Loucy (cell line): ENCODE data around the gene ZNF333.
"Not testable (repeated sequence)": the region's sequence is repeated elsewhere in the genome, so short reads cannot be mapped to it uniquely, and the experiment has no call there.

Experiments used
- H2AFZ ChIP-seq: fragments of 200-600 bp; sonication (generic); 2 replicates; pipeline ENCODE4 v1.6.0; 2016; ENCODE audit warnings: antibody characterized with exemption, mild to moderate bottlenecking, low read length, moderate library complexity
- H3F3A ChIP-seq: fragments of 200-600 bp; 2 replicates; pipeline ENCODE4 v1.6.0; 2016; ENCODE audit warnings: antibody characterized with exemption, low read depth, mild to moderate bottlenecking
- H3K27me3 ChIP-seq: fragments of 200-600 bp; sonication (generic); 2 replicates; pipeline ENCODE4 v1.6.1; 2014; ENCODE audit warnings: low read length, mild to moderate bottlenecking; ENCODE audit not compliant: insufficient read depth, poor library complexity, severe bottlenecking
- H3K36me3 ChIP-seq: fragments of 200-600 bp; sonication (generic); 2 replicates; pipeline ENCODE4 v1.6.1; 2016; ENCODE audit warnings: low read length; ENCODE audit not compliant: insufficient read depth
- H3K4me1 ChIP-seq: fragments of 200-600 bp; sonication (generic); 2 replicates; pipeline ENCODE4 v1.5.1; 2014; ENCODE audit warnings: low read length, mild to moderate bottlenecking; ENCODE audit not compliant: insufficient read depth, poor library complexity, severe bottlenecking
- H3K4me2 ChIP-seq: fragments of 200-600 bp; sonication (generic); 2 replicates; pipeline ENCODE4 v1.6.0; 2014; ENCODE audit warnings: antibody characterized with exemption, low read length, low read depth, mild to moderate bottlenecking; ENCODE audit not compliant: poor library complexity, severe bottlenecking
- H3K4me3 ChIP-seq: fragments of 200-600 bp; sonication (generic); 2 replicates; pipeline ENCODE4 v1.5.1; 2014; ENCODE audit warnings: low read length, mild to moderate bottlenecking, mixed read lengths; ENCODE audit not compliant: poor library complexity, severe bottlenecking
- H3K79me2 ChIP-seq: fragments of 200-600 bp; sonication (generic); 2 replicates; pipeline ENCODE4 v1.6.1; 2014; ENCODE audit warnings: low read length; ENCODE audit not compliant: insufficient read depth
- H3K9ac ChIP-seq: fragments of 200-600 bp; sonication (generic); 2 replicates; pipeline ENCODE4 v1.6.0; 2014; ENCODE audit warnings: mild to moderate bottlenecking, low read depth, low read length, moderate library complexity; ENCODE audit not compliant: poor library complexity, severe bottlenecking
- H3K9me2 ChIP-seq: fragments of 200-600 bp; sonication (generic); replicated peaks from 2 replicates; pipeline ENCODE4 v1.6.1; 2016; ENCODE audit warnings: low read depth, low read length, mixed read lengths
- H3K9me3 ChIP-seq: fragments of 200-600 bp; sonication (generic); 2 replicates; pipeline ENCODE4 v1.6.1; 2014; ENCODE audit warnings: mild to moderate bottlenecking, antibody characterized with exemption, low read length, low read depth; ENCODE audit not compliant: insufficient read depth
- H4K20me1 ChIP-seq: fragments of 200-600 bp; sonication (generic); 2 replicates; pipeline ENCODE4 v1.6.0; 2014; ENCODE audit warnings: antibody characterized with exemption, low read length, mild to moderate bottlenecking; ENCODE audit not compliant: insufficient read depth, poor library complexity, severe bottlenecking
- CTCF ChIP-seq: fragments of 200-600 bp; sonication (generic); conservative IDR thresholded peaks from 2 replicates; pipeline ENCODE4 v1.5.1; 2014; ENCODE audit warnings: mild to moderate bottlenecking, antibody characterized with exemption, low read length
- EZH2phosphoT487 ChIP-seq: fragments of 200-600 bp; IDR thresholded peaks from 2 replicates; pipeline ENCODE4 v1.6.1; 2018; ENCODE audit warnings: antibody characterized with exemption, mild to moderate bottlenecking, moderate library complexity, borderline replicate concordance

Gene ZNF333

GRCh38 chr19:14781713-14782536 lies 92.1 kb downstream of the ZNF333 start:
- not testable (repeated sequence) for H3K9me3 ChIP-seq, H3K4me1 ChIP-seq, H3K36me3 ChIP-seq, H3K27me3 ChIP-seq, H3F3A ChIP-seq, H2AFZ ChIP-seq, H3K9me2 ChIP-seq, H3K4me3 ChIP-seq, H3K4me2 ChIP-seq, H3K9ac ChIP-seq, H3K79me2 ChIP-seq, H4K20me1 ChIP-seq

GRCh38 chr19:14782626-14783409 lies 93.0 kb downstream of the ZNF333 start:
- no peaks in the 10 kb centered on the region for H3K36me3 ChIP-seq
- no peak overlapping the region for H2AFZ ChIP-seq
- H4K20me1 ChIP-seq: no peaks in the 10 kb centered on the region
- peaks cover 4% of the 10 kb centered on the region for H3K4me1 ChIP-seq
- no peaks in the 10 kb centered on the region for H3K9me2 ChIP-seq
- H3K4me2 ChIP-seq: no peak overlapping the region
- TF ChIP-seq EZH2phosphoT487 (no peak), CTCF (no peak)
- H3K27me3 ChIP-seq: no peaks in the 10 kb centered on the region
- H3K4me3 ChIP-seq: no peak overlapping the region
- H3K79me2 ChIP-seq: no peaks in the 10 kb centered on the region
- no peak overlapping the region for H3K9ac ChIP-seq
- H3F3A ChIP-seq: no peaks in the 10 kb centered on the region; the same call in 1 of the 2 replicates
- H3K9me3 ChIP-seq: no peaks in the 10 kb centered on the region
